NCI-H2107 (cell line): ENCODE measurements around the gene ADAMTS20.
"Not testable (repeated sequence)": the region's sequence is repeated elsewhere in the genome, so short reads cannot be mapped to it uniquely, and the experiment has no call there.

Experiments used
- DNase-seq: peaks from one replicate; lab custom pipeline; 2025; lab: John Stamatoyannopoulos, UW

The ADAMTS20 gene

DNA sequence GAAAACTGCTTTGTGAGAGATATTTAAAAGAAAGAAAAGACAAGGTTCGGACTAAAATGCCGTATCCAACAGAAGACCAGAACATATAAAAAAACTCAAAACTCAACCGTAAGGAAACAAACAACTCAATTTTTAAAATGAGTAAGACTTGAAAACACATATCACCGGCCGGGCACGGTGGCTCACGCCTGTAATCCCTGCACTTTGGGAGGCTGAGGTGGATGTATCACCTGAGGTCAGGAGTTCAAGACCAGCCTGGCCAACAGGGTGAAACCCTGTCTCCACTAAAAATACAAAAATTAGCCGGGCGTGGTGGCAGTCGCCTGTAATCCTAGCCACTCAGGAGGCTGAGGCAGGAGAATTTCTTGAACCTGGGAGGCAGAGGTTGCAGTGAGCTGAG, 192.0 kb downstream of the ADAMTS20 start:
- DNase-seq: not testable (repeated sequence)

DNA sequence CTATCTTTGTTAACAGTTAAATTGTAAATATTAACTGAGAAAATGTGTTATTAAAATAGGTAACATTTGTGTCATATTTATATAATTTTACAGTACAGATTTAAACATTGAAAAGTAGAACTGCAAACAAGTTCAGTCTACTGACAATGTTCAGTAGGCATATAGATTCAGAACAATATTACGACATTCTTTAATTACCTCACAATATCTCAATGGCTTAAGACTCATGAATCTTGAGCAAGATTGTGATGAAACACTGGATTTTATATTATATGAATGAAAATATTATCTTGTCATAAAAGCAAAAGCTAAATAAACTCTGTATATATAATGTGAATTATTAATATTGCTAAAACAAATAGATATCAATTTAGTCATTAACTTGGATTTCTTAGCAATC, 194.9 kb downstream of the ADAMTS20 start:
- no peak for DNase-seq

GRCh38 chr12:43352001-43352400, 200.0 kb downstream of the ADAMTS20 start:
- no peak for DNase-seq

DNA sequence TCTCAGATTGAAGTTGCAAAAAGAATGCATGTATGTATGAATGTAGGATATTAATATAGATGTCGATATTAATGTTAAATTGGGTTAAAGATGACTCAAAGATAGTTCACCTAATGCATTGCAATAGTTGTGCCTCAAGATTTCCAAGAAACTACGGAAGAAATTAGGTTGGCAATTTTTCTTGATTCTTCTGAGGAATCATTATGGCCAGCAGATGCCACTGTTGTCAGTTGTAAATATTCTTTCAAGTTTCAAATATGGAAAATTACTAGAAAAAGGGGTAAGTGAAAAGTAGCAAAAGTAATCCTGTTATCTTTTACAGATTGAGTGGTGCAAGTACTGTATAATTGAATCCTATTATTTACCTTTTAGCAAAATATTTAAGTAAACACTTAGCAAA, 202.1 kb downstream of the ADAMTS20 start:
- DNase-seq: no peak

DNA sequence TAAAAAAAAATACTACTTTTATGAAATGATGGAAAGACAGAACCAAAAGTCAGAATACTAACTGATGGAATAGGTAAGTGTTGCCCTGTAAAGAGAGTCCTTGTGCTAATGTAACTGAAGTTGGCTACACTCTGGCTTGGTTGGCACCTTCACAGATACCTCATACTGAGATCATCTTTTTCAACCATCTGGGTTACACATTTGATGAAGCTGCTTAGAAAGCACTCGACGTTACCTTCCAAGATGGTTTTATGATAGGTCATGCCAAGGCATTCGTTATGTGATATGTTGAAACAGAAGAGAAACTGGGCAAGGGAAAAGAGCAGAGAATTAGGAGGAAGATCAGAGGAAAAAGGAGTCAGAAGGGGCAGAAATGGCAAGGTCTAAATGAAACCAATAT, 203.8 kb downstream of the ADAMTS20 start:
- no peak for DNase-seq

DNA sequence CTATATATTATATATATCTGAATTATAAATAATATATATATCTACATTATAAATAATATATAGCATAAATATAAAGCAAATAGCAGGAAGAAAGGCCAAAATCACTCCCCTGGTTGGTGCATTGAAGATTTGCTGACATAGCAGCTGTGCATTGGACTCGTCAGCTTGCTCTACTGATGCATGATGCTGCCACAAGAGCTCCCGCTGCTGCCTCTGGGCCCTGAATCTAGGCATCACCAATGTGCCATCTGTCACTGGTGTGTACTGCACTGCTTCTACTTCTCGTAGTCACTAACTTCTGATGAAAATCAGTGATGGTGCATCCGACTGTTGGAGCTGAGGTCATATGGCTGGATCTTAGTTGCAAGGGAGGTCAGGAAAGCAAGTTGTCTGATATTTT, 205.0 kb downstream of the ADAMTS20 start:
- DNase-seq: no peak

GRCh38 chr12:43345023-43345422, 207.0 kb downstream of the ADAMTS20 start:
- no peak for DNase-seq

DNA sequence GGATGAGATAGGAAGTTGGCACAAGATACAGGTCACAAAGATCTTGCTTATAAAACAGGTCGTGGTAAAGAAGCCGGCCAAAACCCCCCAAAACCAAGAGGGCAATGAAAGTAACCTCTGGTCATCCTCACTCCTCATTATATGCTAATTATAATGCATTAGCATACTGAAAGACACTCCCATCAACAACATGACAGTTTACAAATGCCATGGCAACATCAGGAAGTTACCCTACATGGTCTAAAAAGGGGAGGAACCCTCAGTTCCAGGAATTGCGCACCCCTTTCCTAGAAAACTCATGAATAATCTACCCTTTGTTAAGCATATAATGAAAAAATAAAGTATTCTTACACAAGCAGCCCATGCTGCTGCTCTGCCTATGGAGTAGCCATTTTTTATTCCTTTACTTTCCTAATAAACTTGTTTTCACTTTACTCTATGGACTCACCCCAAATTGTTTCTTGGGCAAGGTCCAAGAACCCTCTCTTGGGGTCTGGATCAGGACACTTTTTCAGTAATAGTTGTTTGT, 210.2 kb downstream of the ADAMTS20 start:
- DNase-seq: not testable (repeated sequence)

DNA sequence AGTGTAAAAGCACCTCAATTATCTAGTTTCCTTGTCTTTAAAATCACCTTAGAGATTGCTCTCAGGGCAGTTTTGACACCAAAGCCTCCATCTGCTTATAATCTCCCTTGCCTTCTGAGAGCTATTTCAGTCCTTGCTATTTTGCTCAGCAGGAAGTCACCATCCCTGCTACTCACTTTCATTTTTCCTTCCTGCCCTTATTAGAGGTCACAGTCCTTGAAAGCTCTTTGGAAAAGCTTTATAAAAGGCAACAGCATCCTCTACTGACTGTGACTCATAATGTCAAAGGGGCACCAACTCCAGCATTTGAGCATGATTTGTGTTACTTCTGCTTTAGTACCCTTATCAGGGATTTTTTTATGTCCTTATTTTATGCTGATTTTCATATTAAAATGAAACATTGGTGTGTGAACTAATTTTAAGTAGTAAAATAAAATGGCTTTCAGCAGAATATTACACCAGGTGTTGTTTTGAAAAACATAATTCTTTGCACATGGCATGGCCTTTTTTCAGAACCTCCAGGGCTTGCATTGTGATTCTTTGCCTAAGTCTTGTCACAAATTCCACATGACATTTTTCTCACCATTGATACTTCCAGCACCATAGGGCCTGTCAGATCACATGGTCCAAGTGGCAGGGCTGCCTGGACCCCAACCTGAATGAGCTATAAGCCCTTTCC, 213.0 kb downstream of the ADAMTS20 start:
- DNase-seq: no peak

- DNase-seq: no peak
Measured at GRCh38 chr12:43337571-43338444, 214.2 kb downstream of the ADAMTS20 start.

GRCh38 chr12:43336962-43337555, 214.9 kb downstream of the ADAMTS20 start:
- no peak for DNase-seq

DNA sequence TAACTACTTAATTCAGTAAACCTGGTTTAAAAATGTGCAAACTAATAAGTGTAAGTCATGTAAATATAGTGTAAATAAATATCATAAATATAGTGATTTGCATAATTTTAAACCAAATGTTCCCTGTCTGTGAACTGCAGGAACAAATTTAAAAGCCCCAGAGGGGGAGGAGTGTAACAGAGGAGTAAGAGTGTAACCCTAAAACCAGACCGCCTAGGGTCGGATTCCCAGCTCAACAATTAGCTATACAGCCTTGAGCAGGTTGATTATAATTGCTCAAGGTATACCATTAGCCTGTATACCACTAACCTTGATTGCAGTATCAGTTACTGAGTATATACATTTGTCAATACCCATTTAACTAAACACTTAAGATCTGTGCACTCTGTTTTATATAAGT, 218.4 kb downstream of the ADAMTS20 start:
- no peak for DNase-seq

GRCh38 chr12:43332977-43333640, 218.9 kb downstream of the ADAMTS20 start:
- DNase-seq: no peak

- DNase-seq: no peak
Measured at GRCh38 chr12:43331935-43332334, 220.1 kb downstream of the ADAMTS20 start.

- no peak for DNase-seq
Measured at GRCh38 chr12:43329375-43329774, 222.6 kb downstream of the ADAMTS20 start.

DNA sequence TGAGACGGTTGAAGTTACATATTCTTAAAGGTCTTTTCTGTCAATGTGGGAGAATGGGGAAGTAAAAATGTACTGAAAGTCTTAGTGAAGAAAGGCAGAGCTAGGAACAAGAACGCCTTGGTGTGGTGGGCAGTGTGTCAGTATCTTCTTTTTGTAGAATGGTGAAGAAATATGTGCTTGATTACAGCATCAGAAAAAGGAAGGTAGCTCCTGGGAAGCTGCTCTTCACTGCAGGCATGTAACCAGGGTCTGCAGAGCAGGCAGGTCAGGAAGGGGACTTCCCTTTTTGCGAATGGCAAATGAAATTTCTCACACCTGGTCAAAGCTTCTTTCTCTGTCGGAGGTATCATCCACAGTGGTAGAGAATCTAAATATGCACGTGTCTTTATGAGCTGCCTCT, 226.2 kb downstream of the ADAMTS20 start:
- no peak for DNase-seq

- DNase-seq: no peak
Measured at GRCh38 chr12:43320281-43320680, 231.7 kb downstream of the ADAMTS20 start.

DNA sequence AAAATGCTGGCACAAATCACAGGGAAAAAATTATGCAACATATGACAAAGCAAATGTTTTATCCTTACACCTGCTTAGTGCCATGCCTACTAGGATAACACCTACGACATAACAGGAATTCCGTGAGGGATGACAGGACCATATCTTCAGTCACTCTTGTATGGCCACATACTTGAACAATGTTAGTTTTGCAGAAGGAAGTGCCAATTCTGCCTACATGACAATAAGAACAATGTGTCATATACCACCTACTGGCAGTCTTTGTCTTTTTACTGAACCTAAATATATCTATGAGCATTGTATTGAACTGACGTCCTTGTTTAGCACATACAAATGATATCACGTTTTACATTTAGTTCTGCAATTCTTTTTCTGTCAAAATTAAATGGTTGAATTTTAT, 234.0 kb downstream of the ADAMTS20 start:
- DNase-seq: no peak

- no peak for DNase-seq
Measured at GRCh38 chr12:43317156-43317555, 234.8 kb downstream of the ADAMTS20 start.

DNA sequence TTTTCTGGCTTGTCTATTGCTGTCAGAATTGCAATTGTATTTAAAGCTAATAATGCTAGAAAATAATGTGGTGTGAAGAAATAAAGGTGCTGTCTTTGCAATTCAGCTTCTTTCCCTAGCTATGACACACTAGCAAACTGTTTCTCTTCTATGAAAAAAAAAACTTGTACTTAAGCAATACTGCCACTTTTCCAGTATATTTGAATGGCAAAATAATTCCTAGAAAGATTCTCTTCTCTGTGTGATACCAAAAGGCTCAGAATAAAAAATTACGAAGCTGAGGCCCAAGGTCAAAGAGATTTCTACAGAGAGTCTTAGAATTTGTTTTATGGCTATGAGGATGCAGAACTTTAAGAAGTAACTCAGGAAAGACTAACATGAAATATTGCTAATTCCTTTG, 235.5 kb downstream of the ADAMTS20 start:
- no peak for DNase-seq

GRCh38 chr12:43315961-43316360, 236.0 kb downstream of the ADAMTS20 start:
- no peak for DNase-seq

DNA sequence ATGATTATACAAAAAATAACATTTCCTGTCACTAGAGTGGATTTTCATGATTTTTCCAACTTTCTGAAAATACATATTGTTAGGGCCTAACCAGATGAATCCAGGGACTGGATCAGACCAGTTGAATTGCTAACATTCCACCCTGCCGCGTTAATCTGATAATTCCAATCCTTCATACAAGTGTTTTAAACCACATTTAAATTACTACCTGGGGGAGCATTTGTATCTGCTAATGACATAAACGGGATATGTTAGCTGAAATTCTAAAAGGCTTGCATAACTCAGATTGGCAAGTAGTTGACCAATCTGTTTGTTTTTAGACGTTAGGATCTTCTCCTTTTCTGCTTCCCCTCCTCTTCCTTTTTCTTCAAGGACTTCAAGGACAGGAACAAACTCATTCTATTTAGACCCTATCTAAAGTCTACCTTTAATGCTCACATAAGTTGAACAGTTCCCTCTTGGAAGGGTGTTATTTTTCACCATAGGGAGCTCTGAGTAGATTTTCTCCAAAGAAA, 239.0 kb downstream of the ADAMTS20 start:
- DNase-seq: no peak
